ENCODE data around the gene USF2. TPM values are rescaled to one million over a fixed set of nuclear protein-coding genes. Genes with fewer than 3 reads are reported as not detected.
A peak's percentile ranks its signal among the peaks of the same experiment; 100 is the strongest.

Gene USF2
- total RNA-seq, 1 experiment from 2014 or later = 81.6 TPM

DNA sequence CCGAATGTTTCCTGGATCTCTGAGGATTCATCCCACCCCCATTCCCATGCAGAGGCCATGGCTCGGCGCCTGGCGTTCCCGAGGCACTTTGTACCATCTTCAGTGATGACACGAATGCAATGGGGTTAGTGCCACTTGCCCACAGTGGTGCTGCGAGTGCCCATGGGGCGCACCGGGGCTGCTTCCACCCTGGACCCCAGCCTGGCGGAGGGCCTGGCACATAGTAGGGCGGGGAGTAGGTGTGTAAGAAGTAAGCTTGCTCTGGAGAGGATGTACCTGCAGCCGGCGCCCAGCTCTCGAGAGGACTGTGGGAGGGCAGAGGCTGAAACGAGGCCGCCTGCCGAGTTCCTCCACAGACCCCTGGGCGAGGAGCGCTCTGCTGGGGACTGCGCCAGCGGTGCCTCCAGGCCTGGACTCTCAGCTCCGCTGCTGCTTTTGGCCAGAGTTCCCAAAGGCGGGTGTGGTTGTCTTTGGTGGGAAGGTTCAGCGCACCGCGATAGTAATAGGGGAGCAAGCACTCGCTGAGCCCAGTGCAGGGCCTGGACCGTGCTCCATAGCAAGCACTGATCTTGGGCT lies 8.0 kb downstream of the USF2 start:
- Mint-ChIP-seq H3K36me3 (ENCODE audit: insufficient read depth, unreplicated experiment) (peaks cover 71% of the 10 kb centered on the region), H3K4me1 (ENCODE audit: insufficient read depth, unreplicated experiment) (peaks cover 5% of the 10 kb centered on the region), H3K27me3 (ENCODE audit: insufficient read depth, unreplicated experiment) (no peaks in the 10 kb centered on the region), H3K4me3 (ENCODE audit: unreplicated experiment) (no peak overlapping the region), H3K27ac (ENCODE audit: low read depth, unreplicated experiment) (no peak overlapping the region), H3K9me3 (ENCODE audit: unreplicated experiment) (no peaks in the 10 kb centered on the region)
- TF ChIP-seq CTCF (IDR thresholded peaks at IDR 0.05; ENCODE audit: unreplicated experiment) = no peak
- BruUV-seq (replicated peaks) = no TSS peak
- ChIA-PET POLR2A (no interaction called here), CTCF (interaction anchor here (0.6 to 1.4 kb wide), 3 partner anchors 207 to 218 kb away, joined by 3 to 4 read pairs (median 3); no protein-coding TSS in a partner anchor)
- DNase-seq (ENCODE audit: unreplicated experiment) = no peak
- intact Hi-C loops (cut with micrococcal nuclease) = no loop called here

- POLR2A ChIA-PET = no interaction called here
Observed at GRCh38 chr19:35278578-35279284, 10.0 kb downstream of the USF2 start.

DNA sequence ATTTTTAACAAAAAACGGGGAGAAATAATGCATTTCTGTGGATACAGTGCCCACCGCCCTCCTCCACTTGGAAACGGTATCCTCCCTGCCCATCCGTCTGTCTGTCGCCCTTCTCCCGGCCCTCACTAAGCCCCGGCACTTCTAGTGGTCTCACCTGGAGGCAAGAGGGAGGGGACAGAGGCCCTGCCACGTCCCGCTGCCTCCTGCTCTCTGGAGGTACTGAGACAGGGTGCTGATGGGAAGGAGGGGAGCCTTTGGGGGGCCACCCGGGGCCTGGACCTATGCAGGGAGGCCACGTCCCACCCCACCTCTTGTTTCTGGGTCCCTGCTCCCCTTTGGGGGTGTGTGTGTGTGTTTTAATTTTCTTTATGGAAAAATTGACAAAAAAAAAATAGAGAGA lies 10.6 kb downstream of the USF2 start:
- Mint-ChIP-seq H3K27me3 (ENCODE audit: insufficient read depth, unreplicated experiment) (peaks cover 22% of the 10 kb centered on the region), H3K9me3 (ENCODE audit: unreplicated experiment) (no peaks in the 10 kb centered on the region), H3K4me3 (ENCODE audit: unreplicated experiment) (no peak overlapping the region), H3K36me3 (ENCODE audit: insufficient read depth, unreplicated experiment) (peaks cover 48% of the 10 kb centered on the region), H3K4me1 (ENCODE audit: insufficient read depth, unreplicated experiment) (peaks cover 5% of the 10 kb centered on the region), H3K27ac (ENCODE audit: low read depth, unreplicated experiment) (no peak overlapping the region)
- TSS peak; percentile 79 for BruUV-seq (replicated peaks)
- DNase-seq (ENCODE audit: unreplicated experiment) = no peak
- CTCF ChIA-PET = no interaction called here
- TF ChIP-seq CTCF (IDR thresholded peaks at IDR 0.05; ENCODE audit: unreplicated experiment) = no peak
- POLR2A ChIA-PET = no interaction called here
- intact Hi-C loops (cut with micrococcal nuclease) = no loop called here

More at GRCh38 chr19:35278578-35279284, 10.0 kb downstream of the USF2 start:
- CTCF ChIA-PET = no interaction called here
- intact Hi-C loops (cut with micrococcal nuclease) = no loop called here
- no TSS peak for BruUV-seq (replicated peaks)
- Mint-ChIP-seq H3K4me3 (ENCODE audit: unreplicated experiment) (no peak overlapping the region), H3K27me3 (ENCODE audit: insufficient read depth, unreplicated experiment) (peaks cover 16% of the 10 kb centered on the region), H3K27ac (ENCODE audit: low read depth, unreplicated experiment) (no peak overlapping the region), H3K36me3 (ENCODE audit: insufficient read depth, unreplicated experiment) (peaks cover 55% of the 10 kb centered on the region), H3K9me3 (ENCODE audit: unreplicated experiment) (no peaks in the 10 kb centered on the region), H3K4me1 (ENCODE audit: insufficient read depth, unreplicated experiment) (peaks cover 5% of the 10 kb centered on the region)
- no peak for DNase-seq (ENCODE audit: unreplicated experiment)
- no peak for TF ChIP-seq CTCF (IDR thresholded peaks at IDR 0.05; ENCODE audit: unreplicated experiment)

- DNase-seq (ENCODE audit: unreplicated experiment) = no peak
- no TSS peak for BruUV-seq (replicated peaks)
- CTCF ChIA-PET = interaction anchor here (0.7 to 1.2 kb wide), 2 partner anchors 10 to 28 kb away, joined by 3 to 4 read pairs; no protein-coding TSS in a partner anchor
- intact Hi-C loops (cut with micrococcal nuclease) = no loop called here
- Mint-ChIP-seq H3K27me3 (ENCODE audit: insufficient read depth, unreplicated experiment) (peaks cover 28% of the 10 kb centered on the region), H3K36me3 (ENCODE audit: insufficient read depth, unreplicated experiment) (peaks cover 40% of the 10 kb centered on the region), H3K4me1 (ENCODE audit: insufficient read depth, unreplicated experiment) (peaks cover 5% of the 10 kb centered on the region), H3K27ac (ENCODE audit: low read depth, unreplicated experiment) (no peak overlapping the region), H3K9me3 (ENCODE audit: unreplicated experiment) (no peaks in the 10 kb centered on the region), H3K4me3 (ENCODE audit: unreplicated experiment) (no peak overlapping the region)
- POLR2A ChIA-PET = no interaction called here
- TF ChIP-seq CTCF (IDR thresholded peaks at IDR 0.05; ENCODE audit: unreplicated experiment) = no peak
Observed at GRCh38 chr19:35279985-35280821, 11.4 kb downstream of the USF2 start.
